DMS114 treated with DMSO at 0.1 percent for 48 hours (cell line): ENCODE data around the gene ZACN.

ENCODE experiments used
- DNase-seq: peaks from one replicate; lab custom pipeline; 2025; ENCODE audit not compliant: unreplicated experiment; lab: John Stamatoyannopoulos, UW

Gene ZACN

DNA sequence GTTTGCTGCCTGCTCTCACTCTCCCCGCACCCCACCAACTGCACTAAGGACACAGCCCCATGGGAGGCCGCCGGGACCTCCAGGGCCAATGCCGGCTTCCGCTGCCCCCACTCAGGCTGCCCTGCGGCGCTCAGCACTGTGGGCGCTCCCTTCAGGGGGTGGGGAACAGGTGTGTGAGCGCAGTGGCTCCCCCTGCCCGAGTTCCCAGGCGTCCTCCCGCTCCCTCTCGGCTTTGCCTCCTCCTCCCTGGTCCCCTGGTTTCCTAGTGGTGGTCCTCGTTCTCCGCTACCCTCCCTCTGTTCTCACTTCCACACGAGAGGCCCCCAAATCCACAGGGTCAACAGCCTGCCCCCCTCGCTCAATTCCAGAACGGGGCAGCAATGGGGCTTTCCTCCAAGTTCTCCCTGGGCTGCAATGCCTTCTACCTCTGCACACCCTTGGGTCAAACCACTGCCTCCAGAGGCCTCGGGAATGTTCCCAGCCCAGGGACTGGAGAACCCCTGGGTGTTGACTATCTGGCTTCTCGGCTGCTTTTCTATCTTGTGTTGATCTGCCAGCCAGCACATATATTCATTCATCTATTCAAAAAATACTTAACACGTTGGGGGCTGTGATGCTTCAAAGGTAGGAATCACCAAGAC, 52.2 kb downstream of the ZACN start:
- DNase-seq, result no peak

DNA sequence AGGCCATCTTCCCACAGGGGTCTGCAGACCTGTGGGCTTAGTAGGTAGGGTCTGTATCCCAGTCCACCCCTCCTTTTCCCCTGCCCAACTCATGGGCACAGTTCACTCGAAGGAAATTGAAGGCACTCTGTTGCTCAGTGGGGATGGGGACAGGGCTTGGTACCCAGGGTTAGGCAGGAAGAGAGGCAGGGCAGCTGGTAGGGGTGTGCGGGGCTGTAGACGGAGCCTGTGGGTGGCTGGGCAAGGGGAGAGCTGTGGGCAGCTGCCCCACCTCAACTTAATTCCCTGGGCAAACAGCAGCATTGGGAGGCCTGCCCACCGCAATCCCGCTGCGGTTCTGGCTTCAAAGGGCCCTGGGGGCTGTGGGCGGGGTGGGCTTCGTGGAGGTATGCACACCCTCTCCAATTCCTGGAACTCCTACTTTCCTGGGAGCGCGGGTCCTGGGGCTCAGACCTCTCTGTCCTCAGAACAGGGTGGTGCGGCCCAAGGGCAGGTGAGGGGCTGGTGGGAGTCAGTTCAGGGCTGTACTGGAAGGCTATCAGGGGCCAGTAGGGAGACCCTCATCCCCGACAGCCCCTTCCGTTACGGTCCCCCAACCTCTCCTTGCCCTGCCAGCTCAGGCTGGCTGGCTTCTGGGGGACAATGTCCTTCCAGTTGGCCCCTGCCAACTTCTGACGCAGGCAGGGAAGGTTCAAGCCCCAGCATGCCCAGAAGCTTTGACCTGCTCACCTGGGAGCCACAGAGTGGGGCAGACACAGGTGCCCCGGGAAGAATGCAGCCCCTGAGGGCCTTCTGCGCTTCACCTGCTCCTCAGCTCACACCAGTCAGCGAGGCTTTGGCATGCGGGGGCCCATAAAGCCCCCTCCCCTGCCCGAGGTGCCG, 53.0 kb downstream of the ZACN start:
- DNase-seq, result no peak
